Right atrium auricular region (tissue), 2 donors: ENCODE data around the gene LTBP1. TPM values are rescaled to one million over a fixed set of nuclear protein-coding genes. Genes with fewer than 3 reads are reported as not detected.

Source experiments
- DNase-seq: peaks from one replicate; pipeline ENCODE4 v3.0.0-alpha.2; 2019; ENCODE audit warnings: low spot score
- H3K27ac ChIP-seq, 2 donors: fragments of 200-600 bp; sonication (generic); 1 replicate in 1 of 2; 2 replicates in 1 of 2; pipeline ENCODE4 v1.5.1; 2016 to 2019
- H3K27me3 ChIP-seq, 2 donors: fragments of 200-600 bp; sonication (generic); one replicate each; pipeline versions ENCODE4 v1.5.1 to v1.6.0; 2017 to 2019
- H3K36me3 ChIP-seq: fragments of 200-600 bp; sonication (generic); one replicate; pipeline ENCODE4 v1.5.1; 2016
- H3K4me1 ChIP-seq, 2 donors: fragments of 200-600 bp; sonication (generic); one replicate each; pipeline versions ENCODE4 v1.5.1 to v1.6.0; 2017 to 2019
- H3K4me3 ChIP-seq, 2 donors: fragments of 200-600 bp; sonication (generic); 1 replicate in 1 of 2; 2 replicates in 1 of 2; pipeline ENCODE4 v1.5.1; 2017 to 2019; ENCODE audit warnings: mild to moderate bottlenecking in 1 of 2, moderate library complexity in 1 of 2
- H3K9me3 ChIP-seq, 2 donors: fragments of 200-600 bp; sonication (generic); one replicate each; pipeline ENCODE4 v1.5.1; 2019
- CTCF ChIP-seq, 2 donors: fragments of 200-600 bp; sonication (generic); IDR thresholded peaks; one replicate each; pipeline ENCODE4 v1.5.1; 2019; ENCODE audit warnings: antibody characterized with exemption in 2 of 2
- total RNA-seq, 2 donors: library from RNA; depleted of rRNA; stranded (reverse); fragments of >200 nt; gene quantifications; one replicate each; pipeline ENCODE4 v1.1.0, GENCODE V29; 2016

LTBP1 gene
- total RNA-seq, 2 donors from 2014 or later = 168 to 291 TPM

GRCh38 chr2:32930436-32930835 is 16.3 kb upstream of the LTBP1 start:
- Histone ChIP-seq H3K36me3 (no peaks in the 10 kb centered on the region), H3K4me3 (no peak overlapping the region), H3K27ac (no peak overlapping the region), H3K27me3 (no peaks in the 10 kb centered on the region), H3K4me1 (no peaks in the 10 kb centered on the region), H3K9me3 (no peaks in the 10 kb centered on the region)
- DNase-seq = no peak
- no peak for TF ChIP-seq CTCF (IDR thresholded peaks at IDR 0.05)

GRCh38 chr2:32931519-32931918 is 15.2 kb upstream of the LTBP1 start:
- no peak for TF ChIP-seq CTCF (IDR thresholded peaks at IDR 0.05)
- DNase-seq = no peak
- H3K4me3 ChIP-seq = no peak overlapping the region
- H3K27ac ChIP-seq = no peak overlapping the region
- H3K9me3 ChIP-seq = no peaks in the 10 kb centered on the region
- H3K27me3 ChIP-seq = no peaks in the 10 kb centered on the region
- no peaks in the 10 kb centered on the region for H3K4me1 ChIP-seq
- no peaks in the 10 kb centered on the region for H3K36me3 ChIP-seq

GRCh38 chr2:32931945-32932709 is 14.6 kb upstream of the LTBP1 start:
- H3K27ac ChIP-seq = no peak overlapping the region
- no peak for DNase-seq
- H3K9me3 ChIP-seq = no peaks in the 10 kb centered on the region
- no peaks in the 10 kb centered on the region for H3K27me3 ChIP-seq
- H3K4me1 ChIP-seq = no peaks in the 10 kb centered on the region
- H3K4me3 ChIP-seq = no peak overlapping the region
- no peak for TF ChIP-seq CTCF (IDR thresholded peaks at IDR 0.05)
- no peaks in the 10 kb centered on the region for H3K36me3 ChIP-seq

- no peaks in the 10 kb centered on the region for H3K4me1 ChIP-seq
- DNase-seq = no peak
- H3K9me3 ChIP-seq = no peaks in the 10 kb centered on the region
- H3K27me3 ChIP-seq = no peaks in the 10 kb centered on the region
- no peak for TF ChIP-seq CTCF (IDR thresholded peaks at IDR 0.05)
- no peak overlapping the region for H3K4me3 ChIP-seq
- H3K36me3 ChIP-seq = no peaks in the 10 kb centered on the region
- H3K27ac ChIP-seq = no peak overlapping the region
Measured at GRCh38 chr2:32932825-32933755, 13.7 kb upstream of the LTBP1 start.

GRCh38 chr2:32933756-32934095 is 13.0 kb upstream of the LTBP1 start:
- no peaks in the 10 kb centered on the region for H3K36me3 ChIP-seq
- H3K27me3 ChIP-seq = no peaks in the 10 kb centered on the region
- TF ChIP-seq CTCF (IDR thresholded peaks at IDR 0.05) = no peak
- no peaks in the 10 kb centered on the region for H3K4me1 ChIP-seq
- H3K27ac ChIP-seq = no peak overlapping the region
- no peaks in the 10 kb centered on the region for H3K9me3 ChIP-seq
- no peak for DNase-seq
- no peak overlapping the region for H3K4me3 ChIP-seq
